CD4-positive, alpha-beta T cell treated with Interleukin-6 at 100 ng/mL for 8 hours (primary cell): ENCODE measurements around the gene HTR4.

ENCODE experiments used
- DNase-seq: peaks from one replicate; pipeline ENCODE4 v3.0.0-alpha.2; 2020; ENCODE audit warnings: mixed read lengths, low spot score

HTR4 gene

GRCh38 chr5:148607406-148607805 is 46.9 kb downstream of the HTR4 start:
- DNase-seq: no peak

GRCh38 chr5:148606296-148606695 is 48.0 kb downstream of the HTR4 start:
- DNase-seq: no peak

- DNase-seq: no peak
Measured at GRCh38 chr5:148599187-148599586, 55.1 kb downstream of the HTR4 start.

- DNase-seq: no peak
Measured at GRCh38 chr5:148595697-148596096, 58.6 kb downstream of the HTR4 start.

GRCh38 chr5:148586796-148587195 is 67.5 kb downstream of the HTR4 start:
- no peak for DNase-seq

- no peak for DNase-seq
Measured at GRCh38 chr5:148585988-148586387, 68.3 kb downstream of the HTR4 start.

GRCh38 chr5:148584103-148584502 is 70.2 kb downstream of the HTR4 start:
- DNase-seq: no peak

- no peak for DNase-seq
Measured at GRCh38 chr5:148583421-148583965, 70.8 kb downstream of the HTR4 start.

- DNase-seq: no peak
Measured at GRCh38 chr5:148574167-148574566, 80.2 kb downstream of the HTR4 start.

- DNase-seq: no peak
Measured at GRCh38 chr5:148573374-148573773, 81.0 kb downstream of the HTR4 start.

GRCh38 chr5:148569948-148570347 is 84.4 kb downstream of the HTR4 start:
- no peak for DNase-seq

- DNase-seq: no peak
Measured at GRCh38 chr5:148565148-148565547, 89.2 kb downstream of the HTR4 start.

- DNase-seq: no peak
Measured at GRCh38 chr5:148563021-148563420, 91.3 kb downstream of the HTR4 start.

GRCh38 chr5:148561801-148562311 is 92.5 kb downstream of the HTR4 start:
- DNase-seq: no peak

GRCh38 chr5:148559461-148559860 is 94.9 kb downstream of the HTR4 start:
- DNase-seq: no peak

GRCh38 chr5:148558892-148559291 is 95.4 kb downstream of the HTR4 start:
- no peak for DNase-seq

- no peak for DNase-seq
Measured at GRCh38 chr5:148556835-148557234, 97.5 kb downstream of the HTR4 start.

GRCh38 chr5:148554621-148555020 is 99.7 kb downstream of the HTR4 start:
- no peak for DNase-seq

- DNase-seq: no peak
Measured at GRCh38 chr5:148543727-148544126, 110.6 kb downstream of the HTR4 start.

GRCh38 chr5:148542812-148543211 is 111.5 kb downstream of the HTR4 start:
- DNase-seq: no peak

GRCh38 chr5:148541054-148541835 is 113.1 kb downstream of the HTR4 start:
- DNase-seq: no peak

- no peak for DNase-seq
Measured at GRCh38 chr5:148540647-148541046, 113.7 kb downstream of the HTR4 start.

- DNase-seq: no peak
Measured at GRCh38 chr5:148539851-148540250, 114.5 kb downstream of the HTR4 start.

- no peak for DNase-seq
Measured at GRCh38 chr5:148535190-148535589, 119.1 kb downstream of the HTR4 start.
